Forelimb muscle (tissue), 1 donor: ENCODE measurements around the gene LYPD1. TPM values are rescaled to one million over a fixed set of nuclear protein-coding genes. Genes with fewer than 3 reads are reported as not detected.

Experiments used
- DNase-seq: peaks from one replicate; pipeline ENCODE4 v3.0.0-alpha.2; 2013; ENCODE audit warnings: low read depth
- polyA plus RNA-seq: library from polyadenylated mRNA; unstranded; fragments of 120-200 nt; gene quantifications from one replicate; pipeline ENCODE4 v1.2.1, GENCODE V29; 2013; ENCODE audit not compliant: insufficient read length

LYPD1 gene
- polyA plus RNA-seq, 1 donor = 5.8 TPM

GRCh38 chr2:132668189-132668823 is 1.7 kb downstream of the LYPD1 start:
- DNase-seq = no peak

- no peak for DNase-seq
These were observed 2.3 kb downstream of the LYPD1 start for GRCh38 chr2:132667706-132668105.

GRCh38 chr2:132665401-132666140 is 4.4 kb downstream of the LYPD1 start:
- DNase-seq = no peak

GRCh38 chr2:132664096-132664495 is 5.9 kb downstream of the LYPD1 start:
- no peak for DNase-seq

- DNase-seq = no peak
These were observed 7.3 kb downstream of the LYPD1 start for GRCh38 chr2:132662732-132663131.

- no peak for DNase-seq
These were observed 10.7 kb downstream of the LYPD1 start for GRCh38 chr2:132659331-132659730.

GRCh38 chr2:132656266-132656975 is 13.6 kb downstream of the LYPD1 start:
- DNase-seq = peak; percentile 41

- no peak for DNase-seq
These were observed 15.0 kb downstream of the LYPD1 start for GRCh38 chr2:132654968-132655367.

- no peak for DNase-seq
These were observed 15.7 kb downstream of the LYPD1 start for GRCh38 chr2:132654335-132654734.

GRCh38 chr2:132652474-132652873 is 17.5 kb downstream of the LYPD1 start:
- DNase-seq = no peak

GRCh38 chr2:132651115-132652045 is 18.6 kb downstream of the LYPD1 start:
- no peak for DNase-seq

- DNase-seq = no peak
These were observed 23.4 kb downstream of the LYPD1 start for GRCh38 chr2:132646540-132647108.

GRCh38 chr2:132645722-132646539 is 24.1 kb downstream of the LYPD1 start:
- DNase-seq = no peak

- no peak for DNase-seq
These were observed 24.8 kb downstream of the LYPD1 start for GRCh38 chr2:132645176-132645575.

GRCh38 chr2:132642415-132642814 is 27.6 kb downstream of the LYPD1 start:
- no peak for DNase-seq

GRCh38 chr2:132641819-132642218 is 28.2 kb downstream of the LYPD1 start:
- no peak for DNase-seq

- no peak for DNase-seq
These were observed 29.9 kb downstream of the LYPD1 start for GRCh38 chr2:132640116-132640515.

- DNase-seq = no peak
These were observed 31.5 kb downstream of the LYPD1 start for GRCh38 chr2:132638313-132639040.

GRCh38 chr2:132636346-132636745 is 33.7 kb downstream of the LYPD1 start:
- no peak for DNase-seq

GRCh38 chr2:132633635-132634034 is 36.4 kb downstream of the LYPD1 start:
- no peak for DNase-seq
